22Rv1 (cell line): ENCODE data around the gene IL25.

Source experiments
- H3K27ac ChIP-seq: fragments of 450-650 bp; 2 replicates; pipeline ENCODE4 v1.5.1; 2017
- CTCF ChIP-seq: fragments of 450-650 bp; IDR thresholded peaks from 2 replicates; pipeline ENCODE4 v1.5.1; 2017; ENCODE audit warnings: mild to moderate bottlenecking
- ZFX ChIP-seq: fragments of 450-650 bp; IDR thresholded peaks from 2 replicates; pipeline ENCODE4 v1.6.1; 2017; ENCODE audit warnings: antibody characterized with exemption, borderline replicate concordance

IL25 gene

GRCh38 chr14:23365732-23366425 is 6.7 kb upstream of the IL25 start:
- H3K27ac ChIP-seq = no peak overlapping the region
- no peak for TF ChIP-seq CTCF
- no peak for TF ChIP-seq ZFX

DNA sequence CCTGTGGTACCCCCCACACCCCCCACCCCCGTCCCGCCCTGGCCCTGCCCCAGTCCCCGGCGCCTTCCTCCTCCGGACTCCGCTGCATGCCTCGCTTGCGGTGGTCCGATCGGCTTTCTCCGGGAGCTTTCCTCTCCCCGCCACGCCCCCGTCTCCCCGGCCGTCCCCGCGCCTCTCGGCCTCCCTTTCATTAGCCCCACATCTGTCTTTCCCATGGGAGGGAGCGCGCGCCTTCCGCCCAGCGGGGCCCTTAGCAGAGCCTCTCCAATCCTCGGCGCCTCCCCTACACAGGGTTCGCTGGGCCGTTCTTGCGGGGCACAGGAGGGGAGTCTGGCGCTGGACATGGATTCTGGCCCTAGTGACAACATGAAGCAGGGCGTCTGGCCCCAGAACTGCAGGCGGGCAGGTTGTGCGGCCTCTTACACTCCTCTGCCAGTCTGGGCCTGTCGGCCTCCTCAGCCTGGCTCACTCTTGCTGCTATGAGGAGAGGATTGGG is 6.1 kb upstream of the IL25 start:
- no peak overlapping the region for H3K27ac ChIP-seq
- TF ChIP-seq CTCF (no peak), ZFX (no peak)

- TF ChIP-seq CTCF (no peak), ZFX (no peak)
- no peak overlapping the region for H3K27ac ChIP-seq
Measured at GRCh38 chr14:23370221-23370620, 2.4 kb upstream of the IL25 start.

- TF ChIP-seq ZFX (no peak), CTCF (no peak)
Measured at GRCh38 chr14:23371865-23372264, 744 bp upstream of the IL25 start.

GRCh38 chr14:23373041-23373440 is 432 bp downstream of the IL25 start:
- no peak overlapping the region for H3K27ac ChIP-seq
- TF ChIP-seq CTCF (no peak), ZFX (no peak)

More at GRCh38 chr14:23371865-23372264, 744 bp upstream of the IL25 start:
- no peak overlapping the region for H3K27ac ChIP-seq

DNA sequence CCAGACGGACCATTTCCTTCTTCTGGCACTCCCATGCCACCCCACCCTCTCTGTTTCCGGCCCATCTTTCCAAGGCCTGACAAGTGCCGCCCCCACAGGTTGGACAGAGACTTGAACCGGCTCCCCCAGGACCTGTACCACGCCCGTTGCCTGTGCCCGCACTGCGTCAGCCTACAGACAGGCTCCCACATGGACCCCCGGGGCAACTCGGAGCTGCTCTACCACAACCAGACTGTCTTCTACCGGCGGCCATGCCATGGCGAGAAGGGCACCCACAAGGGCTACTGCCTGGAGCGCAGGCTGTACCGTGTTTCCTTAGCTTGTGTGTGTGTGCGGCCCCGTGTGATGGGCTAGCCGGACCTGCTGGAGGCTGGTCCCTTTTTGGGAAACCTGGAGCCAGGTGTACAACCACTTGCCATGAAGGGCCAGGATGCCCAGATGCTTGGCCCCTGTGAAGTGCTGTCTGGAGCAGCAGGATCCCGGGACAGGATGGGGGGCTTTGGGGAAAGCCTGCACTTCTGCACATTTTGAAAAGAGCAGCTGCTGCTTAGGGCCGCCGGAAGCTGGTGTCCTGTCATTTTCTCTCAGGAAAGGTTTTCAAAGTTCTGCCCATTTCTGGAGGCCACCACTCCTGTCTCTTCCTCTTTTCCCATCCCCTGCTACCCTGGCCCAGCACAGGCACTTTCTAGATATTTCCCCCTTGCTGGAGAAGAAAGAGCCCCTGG is 3.1 kb downstream of the IL25 start:
- no peak for TF ChIP-seq ZFX
- TF ChIP-seq CTCF = no peak
- H3K27ac ChIP-seq = no peak overlapping the region

DNA sequence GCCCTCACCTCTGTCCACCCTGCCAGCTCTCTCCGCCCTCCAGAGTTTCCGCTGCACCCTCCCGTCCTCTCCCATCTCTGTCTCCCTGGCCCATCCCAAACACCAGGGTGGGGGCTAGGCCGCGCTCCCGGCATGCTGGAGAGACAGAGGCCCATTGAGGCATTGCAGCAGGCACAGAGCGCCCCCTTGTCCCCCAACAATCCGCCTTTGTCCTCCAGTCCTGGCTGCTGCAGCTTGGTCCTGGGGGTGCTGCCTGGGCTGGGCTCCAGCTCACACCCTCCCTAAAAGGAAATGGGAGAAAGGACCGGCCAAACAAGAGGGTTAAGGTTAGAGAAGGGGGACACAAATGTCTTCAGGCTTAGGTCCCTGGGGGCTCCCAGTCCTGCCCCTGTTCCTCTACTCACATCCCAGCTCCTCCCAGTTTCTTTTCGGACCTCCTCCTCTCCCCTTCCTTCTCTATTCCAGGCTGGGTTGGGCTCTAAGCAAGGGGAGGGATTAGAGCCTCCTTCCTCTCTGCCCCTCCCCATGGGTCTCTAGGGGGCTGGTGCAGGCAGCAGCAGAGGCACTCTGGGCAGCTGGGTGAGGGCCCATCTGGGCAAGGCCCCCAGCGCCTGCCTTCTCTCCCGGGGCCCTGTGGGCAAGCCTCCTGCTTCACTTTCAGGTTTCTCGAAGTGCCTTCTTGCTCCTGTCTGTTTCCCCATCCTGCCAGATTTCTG is 4.0 kb downstream of the IL25 start, which contains the start of gene CMTM5:
TSS of gene CMTM5 (plus strand) at position 565 of the 716 bp plus-strand sequence. CDS start 206 bp downstream, outside the sequence.
- no peak within 1 kb of the TSS for H3K27ac ChIP-seq
- TF ChIP-seq CTCF (no peak), ZFX (no peak)
